NCI-H2107 (cell line): ENCODE data around the gene RPIA.
"Not testable (repeated sequence)": the region's sequence is repeated elsewhere in the genome, so short reads cannot be mapped to it uniquely, and the experiment has no call there.

Experiments
- DNase-seq: peaks from one replicate; lab custom pipeline; 2025; lab: John Stamatoyannopoulos, UW

RPIA gene

DNA sequence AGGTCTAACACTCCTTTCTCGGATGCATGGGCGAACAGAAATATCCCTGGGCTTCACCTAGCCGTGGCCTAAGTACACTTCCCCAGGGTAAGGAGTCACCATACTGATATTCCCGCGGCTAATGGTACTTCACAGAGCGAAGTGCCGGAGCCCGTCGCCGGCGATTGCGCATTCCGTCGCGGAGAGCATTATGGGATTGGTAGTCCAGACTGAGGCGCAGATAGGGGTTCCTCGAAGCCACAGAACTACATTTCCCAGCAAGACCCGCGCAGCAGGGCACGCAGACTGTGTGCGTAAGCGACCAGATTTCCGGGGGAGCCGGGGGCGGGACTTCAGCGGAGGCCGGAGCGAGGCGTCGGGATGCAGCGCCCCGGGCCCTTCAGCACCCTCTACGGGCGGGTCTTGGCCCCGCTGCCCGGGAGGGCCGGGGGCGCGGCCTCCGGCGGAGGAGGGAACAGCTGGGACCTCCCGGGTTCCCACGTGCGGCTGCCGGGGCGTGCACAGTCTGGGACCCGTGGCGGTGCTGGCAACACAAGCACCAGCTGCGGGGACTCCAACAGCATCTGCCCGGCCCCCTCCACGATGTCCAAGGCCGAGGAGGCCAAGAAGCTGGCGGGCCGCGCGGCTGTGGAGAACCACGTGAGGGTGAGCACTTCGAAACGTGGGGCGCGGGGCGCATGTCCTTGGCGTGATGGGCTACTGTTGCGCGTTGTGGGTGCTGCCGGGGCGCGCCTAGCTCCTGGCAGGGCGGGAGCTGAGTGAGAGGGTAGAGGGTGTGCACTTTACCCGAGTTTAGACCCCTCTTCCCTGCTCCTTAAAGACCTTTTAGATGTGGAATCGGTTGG lies at the start of gene RPIA:
TSS of gene RPIA (plus strand) at position 335 of the 845 bp plus-strand sequence. CDS start at position 361, 26 bp downstream.
- peak; percentile 94 for DNase-seq

GRCh38 chr2:88642278-88642677 lies 49.2 kb upstream of the RPIA start:
- DNase-seq: no peak

GRCh38 chr2:88645291-88645882 lies 46.1 kb upstream of the RPIA start:
- DNase-seq: not testable (repeated sequence)

DNA sequence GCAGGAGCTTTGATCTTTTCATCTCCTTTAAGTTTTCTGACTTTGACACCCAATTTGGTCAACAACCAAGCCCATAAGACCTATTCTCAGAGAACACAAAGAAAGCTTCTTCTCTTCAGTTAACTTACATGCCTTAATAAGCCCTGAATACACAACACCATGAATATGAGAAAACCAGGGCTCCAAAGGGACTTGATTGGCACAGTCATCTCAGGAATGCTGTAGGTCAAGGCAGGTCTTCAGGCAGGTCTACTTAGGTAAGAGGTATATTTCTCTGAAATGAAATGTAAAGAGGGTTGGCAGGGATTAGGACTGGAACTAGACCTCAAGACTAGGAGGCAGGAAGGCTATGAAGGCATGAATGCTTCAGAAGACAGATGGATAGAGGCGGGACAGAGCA lies 39.8 kb upstream of the RPIA start:
- DNase-seq: no peak

- DNase-seq: no peak
These were observed 36.8 kb upstream of the RPIA start for GRCh38 chr2:88654714-88655113.

GRCh38 chr2:88656690-88657089 lies 34.8 kb upstream of the RPIA start:
- no peak for DNase-seq

DNA sequence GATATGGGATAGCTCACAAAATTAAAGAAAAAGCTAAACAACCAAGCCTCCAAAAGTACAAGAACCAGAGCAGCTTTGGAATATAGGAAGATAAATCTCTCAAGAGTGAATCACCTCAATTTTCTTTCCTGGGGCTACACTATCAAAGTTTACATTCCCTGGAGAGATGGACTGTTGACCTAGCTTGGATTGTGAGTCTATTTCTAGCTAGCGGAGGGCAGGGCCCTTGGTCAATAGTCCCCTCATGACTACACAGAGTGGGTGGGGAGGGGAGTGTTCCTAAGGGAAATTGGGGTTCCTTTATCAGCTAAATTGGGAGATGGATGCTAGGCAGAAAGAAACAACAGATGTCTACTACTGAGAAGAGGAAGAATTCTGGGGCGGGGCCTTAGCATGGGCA lies 34.3 kb upstream of the RPIA start:
- DNase-seq: no peak

DNA sequence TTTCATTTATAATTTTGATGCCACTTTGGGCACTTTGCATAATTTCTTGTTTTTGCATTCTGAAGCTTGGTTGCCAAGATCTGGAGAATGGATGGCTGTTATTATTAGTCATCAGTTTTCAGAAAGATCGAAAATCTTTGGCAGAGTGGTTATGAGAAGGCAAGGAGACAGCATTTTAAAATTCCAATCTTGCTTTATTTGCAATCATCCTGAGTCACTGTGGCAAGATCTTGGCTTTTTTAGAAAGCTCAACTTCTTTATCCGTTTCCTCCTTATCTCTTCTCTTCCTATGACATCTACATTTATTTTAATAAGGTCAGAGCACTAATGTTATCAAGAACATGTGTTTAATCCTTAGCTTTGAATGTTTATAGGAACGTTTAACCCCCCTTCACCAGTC lies 33.1 kb upstream of the RPIA start:
- no peak for DNase-seq

GRCh38 chr2:88658881-88659537 lies 32.5 kb upstream of the RPIA start:
- DNase-seq: no peak

GRCh38 chr2:88659538-88659915 lies 31.9 kb upstream of the RPIA start:
- DNase-seq: peak; percentile 86

- DNase-seq: no peak
These were observed 30.9 kb upstream of the RPIA start for GRCh38 chr2:88660622-88661021.

- DNase-seq: no peak
These were observed 24.9 kb upstream of the RPIA start for GRCh38 chr2:88666576-88666975.

DNA sequence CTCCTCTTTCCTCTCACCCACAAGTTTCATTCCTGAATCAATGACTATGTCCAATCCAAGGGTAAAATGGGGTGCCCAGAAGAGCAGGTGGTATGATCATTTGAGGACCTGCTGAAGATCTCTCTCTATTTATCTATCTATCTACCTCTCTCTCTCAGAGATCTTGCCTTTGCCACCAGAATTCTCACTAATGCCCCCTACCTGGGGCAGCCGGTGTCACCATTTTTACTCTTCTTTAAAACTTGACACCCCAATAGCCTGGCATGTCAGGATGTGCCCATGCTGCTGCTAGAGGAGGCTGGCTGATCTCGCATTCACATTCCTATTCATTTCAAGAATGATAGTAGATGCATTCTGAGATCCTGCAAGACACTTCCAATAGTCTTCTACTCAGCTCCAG lies 24.3 kb upstream of the RPIA start:
- DNase-seq: no peak

DNA sequence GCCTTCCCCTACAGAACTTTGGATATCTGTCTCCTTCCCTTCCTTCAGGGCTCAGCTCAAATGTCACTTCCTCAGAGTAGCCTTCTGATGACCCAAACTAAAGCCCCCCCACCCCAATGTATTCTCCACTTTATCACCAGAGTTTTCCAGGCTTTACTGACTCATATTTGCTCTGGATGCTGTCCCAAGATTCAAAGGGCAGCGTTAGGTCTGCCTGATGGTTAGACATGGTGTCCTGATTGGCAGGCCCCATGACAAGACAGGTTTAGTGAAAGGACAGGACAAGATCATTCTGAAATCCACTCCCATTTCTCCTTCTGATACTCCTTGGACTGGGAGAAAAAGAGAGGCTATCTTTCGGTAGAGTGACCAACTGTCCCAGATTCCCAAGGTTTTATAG lies 22.6 kb upstream of the RPIA start:
- DNase-seq: no peak

- peak; percentile 31 for DNase-seq
These were observed 21.8 kb upstream of the RPIA start for GRCh38 chr2:88669482-88670214.

DNA sequence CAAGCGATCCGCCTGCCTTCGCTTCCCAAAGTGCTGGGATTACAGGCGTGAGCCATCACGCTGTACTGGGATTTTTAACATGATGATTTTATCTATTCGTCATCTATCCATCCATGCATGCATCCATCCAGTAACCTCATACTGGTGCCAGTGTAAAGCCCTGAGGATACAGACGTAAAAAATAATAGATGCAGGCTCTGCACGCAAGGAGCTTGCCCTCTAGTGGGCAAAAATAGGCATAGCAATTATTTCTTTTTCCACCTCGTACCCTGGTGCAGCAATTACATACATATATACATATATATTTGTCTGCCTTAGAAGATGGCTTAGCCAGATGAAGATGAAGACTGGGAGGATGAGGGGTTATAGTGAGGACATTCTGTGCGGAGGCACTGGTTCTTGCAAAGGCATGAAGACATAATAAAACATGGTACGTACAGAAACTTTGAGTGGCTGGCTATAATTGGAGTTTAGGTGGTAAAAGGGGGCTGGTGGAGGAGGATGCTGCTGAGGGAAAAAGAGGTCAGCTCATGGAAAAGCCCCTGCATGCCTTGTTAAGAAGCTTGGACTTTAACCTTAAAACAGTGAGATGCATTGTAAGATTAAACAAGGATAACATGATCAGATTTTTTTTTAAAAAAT lies 19.6 kb upstream of the RPIA start:
- peak; percentile 10 for DNase-seq

DNA sequence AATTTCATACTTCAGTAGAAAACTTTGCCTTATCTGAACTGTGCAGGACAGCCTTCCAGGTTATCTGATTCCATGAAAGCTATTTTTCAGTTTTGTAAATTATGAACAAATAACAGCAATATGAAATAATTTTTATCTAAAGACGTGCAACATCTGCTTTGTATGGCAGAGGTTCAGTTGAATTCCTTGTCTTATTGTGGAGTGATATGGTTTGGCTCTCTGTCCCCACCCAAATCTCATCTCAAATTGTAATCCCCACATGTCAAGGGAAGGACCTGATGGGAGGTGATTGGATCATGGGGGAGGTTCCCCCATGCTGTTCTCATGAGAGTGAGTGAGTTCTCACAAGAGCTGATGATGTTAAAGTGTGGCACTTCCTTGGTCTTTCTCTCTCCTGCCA lies 18.1 kb upstream of the RPIA start:
- DNase-seq: no peak

GRCh38 chr2:88680266-88680902 lies 11.1 kb upstream of the RPIA start:
- no peak for DNase-seq

DNA sequence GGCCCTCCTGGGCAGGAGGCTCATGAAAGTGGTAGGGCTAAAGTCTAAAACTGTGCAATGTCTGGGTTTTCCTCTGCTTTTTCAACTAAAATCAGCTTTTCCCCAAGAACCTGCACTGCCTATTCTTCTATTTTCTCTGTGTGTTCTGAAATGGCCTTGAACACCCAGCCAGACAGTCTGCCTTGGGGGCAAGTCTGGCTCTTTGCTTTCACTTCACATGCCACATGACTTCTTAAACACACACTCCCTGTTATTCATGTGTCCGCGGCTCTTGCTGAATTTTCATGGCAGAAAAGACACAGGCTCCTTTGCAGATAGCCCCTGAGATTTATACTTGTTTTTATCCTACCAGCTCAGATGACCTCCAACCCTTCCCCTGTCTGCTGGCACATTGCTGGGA lies 10.6 kb upstream of the RPIA start:
- DNase-seq: no peak

GRCh38 chr2:88683160-88684021 lies 8.1 kb upstream of the RPIA start:
- DNase-seq: no peak

GRCh38 chr2:88684519-88684918 lies 7.0 kb upstream of the RPIA start:
- no peak for DNase-seq
